HL-60/S4 treated with retinoic acid at 250 ng/mL for 4 days and 3 days (cell line): ENCODE results near the gene SLC44A4.
"Not testable (repeated sequence)": the region's sequence is repeated elsewhere in the genome, so short reads cannot be mapped to it uniquely, and the experiment has no call there.

Experiments
- in situ Hi-C: fragments of 300-500 bp; cut with MboI; formaldehyde crosslinking; loops from 2 replicates; pipeline ENCODE4 v1.7.0; 2022; ENCODE audit warnings: low sequenced_read_pairs

SLC44A4 gene

GRCh38 chr6:31878726-31879125 is at the start of gene SLC44A4:
Gene SLC44A4, minus strand, starts transcription at chr6:31878997. Its CDS starts 17 bp downstream, at chr6:31878980.
- in situ Hi-C loops = no loop called here

DNA sequence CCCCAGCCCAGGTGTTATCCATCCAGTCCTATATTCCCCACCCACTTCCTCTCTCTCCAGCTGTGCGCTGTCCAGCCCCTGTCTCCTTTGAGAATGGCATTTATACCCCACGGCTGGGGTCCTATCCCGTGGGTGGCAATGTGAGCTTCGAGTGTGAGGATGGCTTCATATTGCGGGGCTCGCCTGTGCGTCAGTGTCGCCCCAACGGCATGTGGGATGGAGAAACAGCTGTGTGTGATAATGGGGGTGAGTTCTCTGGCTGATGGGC is 49.8 kb upstream of the SLC44A4 start:
- in situ Hi-C loops = no loop called here

GRCh38 chr6:31927863-31928671 is 49.3 kb upstream of the SLC44A4 start:
- in situ Hi-C loops = no loop called here

DNA sequence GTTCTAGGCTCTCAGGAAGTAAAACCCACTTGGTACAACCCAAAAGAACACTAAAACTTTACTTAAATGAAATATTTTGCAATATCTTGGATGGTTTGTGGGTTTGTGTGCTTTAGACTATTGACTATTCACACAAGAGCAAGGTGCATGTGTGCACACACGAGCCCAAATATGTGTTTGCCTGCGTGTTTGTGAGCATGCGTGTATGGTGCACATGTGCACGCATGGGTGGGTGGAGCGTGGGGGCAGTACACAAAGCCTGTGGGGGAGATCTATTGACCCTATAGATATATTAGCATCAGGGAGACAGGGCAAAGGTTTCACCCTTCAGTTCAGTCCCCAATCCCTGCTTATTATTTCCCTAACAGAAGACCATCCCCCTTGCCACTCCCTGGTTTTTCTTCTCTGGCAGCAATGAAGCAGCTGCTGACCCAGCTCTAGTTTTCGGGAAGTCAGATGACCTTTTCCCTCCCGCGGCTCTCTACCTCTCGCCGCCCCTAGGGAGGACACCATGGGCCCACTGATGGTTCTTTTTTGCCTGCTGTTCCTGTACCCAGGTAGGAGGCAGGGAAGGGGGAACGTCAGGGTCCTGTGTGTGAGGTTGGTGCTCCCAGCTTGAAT is 48.6 kb upstream of the SLC44A4 start, which contains the start of gene C2:
C2 (plus strand) TSS at position 476 of the 621 bp plus-strand sequence; CDS start at position 512, 36 bp downstream.
- in situ Hi-C loops = no loop called here

DNA sequence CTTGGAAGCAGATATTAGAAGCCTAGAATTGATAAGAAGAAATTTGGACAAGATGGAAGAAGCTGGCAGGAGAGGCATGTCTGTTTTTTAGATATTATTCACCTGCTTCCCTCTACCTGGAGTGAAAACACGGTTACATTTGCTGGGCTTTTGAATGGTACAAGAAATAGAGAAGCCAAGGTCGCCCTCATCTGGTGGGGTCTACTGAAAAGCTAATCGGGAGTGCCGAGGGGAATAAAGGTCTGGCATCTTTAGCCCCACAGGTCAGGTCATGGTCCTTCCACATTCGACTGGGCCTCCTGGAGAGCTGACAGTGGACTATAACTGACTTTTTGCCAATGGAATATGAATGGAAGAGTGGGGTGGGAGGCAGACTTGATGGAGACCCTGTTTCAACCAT is 44.1 kb upstream of the SLC44A4 start:
- in situ Hi-C loops = no loop called here

DNA sequence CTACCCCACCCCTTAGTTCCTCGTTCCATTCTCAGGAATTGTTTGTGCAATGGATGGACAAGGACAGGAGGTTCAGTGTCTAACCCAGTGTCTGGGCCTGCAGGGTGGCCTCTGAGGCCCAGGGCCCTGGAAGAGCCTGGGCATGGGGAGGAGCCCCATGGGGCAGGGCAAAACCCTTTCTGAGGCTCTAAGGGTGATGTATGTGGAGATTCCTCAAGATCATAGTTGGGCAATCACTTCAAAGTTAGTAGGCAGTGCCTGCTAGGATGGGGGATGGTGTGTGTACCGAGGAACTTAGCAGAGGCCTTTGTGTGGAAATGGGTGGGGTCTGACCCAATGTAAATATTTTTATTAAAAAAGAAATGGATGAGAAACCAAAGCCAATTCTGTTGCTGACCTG is 42.0 kb upstream of the SLC44A4 start:
- in situ Hi-C loops = no loop called here

DNA sequence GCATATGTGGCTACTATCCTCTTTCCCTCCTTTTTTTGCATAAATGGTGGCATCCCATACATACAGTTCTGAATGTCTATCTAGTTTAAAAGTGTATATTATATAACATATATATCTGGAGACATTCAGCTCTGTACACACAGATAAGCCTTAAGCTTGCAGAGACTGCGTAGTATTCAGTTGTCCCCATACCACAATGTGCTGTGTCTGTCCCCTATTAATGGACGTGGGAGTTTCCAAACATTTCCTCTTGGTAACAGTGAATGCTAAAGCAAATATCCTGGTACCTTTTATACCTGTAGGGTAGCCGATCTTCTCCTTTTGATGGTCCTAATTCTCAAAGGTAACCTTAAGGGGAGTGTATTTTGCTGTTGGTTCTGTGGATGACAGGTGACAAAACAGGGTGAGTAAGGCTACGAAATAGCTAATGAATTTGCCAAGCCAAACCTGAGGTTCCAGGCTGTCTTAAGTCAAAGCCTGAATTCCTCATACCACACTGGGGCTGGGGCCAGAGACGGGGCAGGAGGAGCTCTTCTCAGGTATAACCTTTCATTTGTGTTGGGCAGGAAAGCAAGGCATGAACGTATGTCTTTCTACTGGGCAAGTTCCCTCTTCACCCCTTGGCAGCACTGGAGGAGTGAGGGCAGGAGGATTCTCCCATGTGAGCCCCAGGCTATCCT is 41.0 kb upstream of the SLC44A4 start:
- in situ Hi-C loops = no loop called here

DNA sequence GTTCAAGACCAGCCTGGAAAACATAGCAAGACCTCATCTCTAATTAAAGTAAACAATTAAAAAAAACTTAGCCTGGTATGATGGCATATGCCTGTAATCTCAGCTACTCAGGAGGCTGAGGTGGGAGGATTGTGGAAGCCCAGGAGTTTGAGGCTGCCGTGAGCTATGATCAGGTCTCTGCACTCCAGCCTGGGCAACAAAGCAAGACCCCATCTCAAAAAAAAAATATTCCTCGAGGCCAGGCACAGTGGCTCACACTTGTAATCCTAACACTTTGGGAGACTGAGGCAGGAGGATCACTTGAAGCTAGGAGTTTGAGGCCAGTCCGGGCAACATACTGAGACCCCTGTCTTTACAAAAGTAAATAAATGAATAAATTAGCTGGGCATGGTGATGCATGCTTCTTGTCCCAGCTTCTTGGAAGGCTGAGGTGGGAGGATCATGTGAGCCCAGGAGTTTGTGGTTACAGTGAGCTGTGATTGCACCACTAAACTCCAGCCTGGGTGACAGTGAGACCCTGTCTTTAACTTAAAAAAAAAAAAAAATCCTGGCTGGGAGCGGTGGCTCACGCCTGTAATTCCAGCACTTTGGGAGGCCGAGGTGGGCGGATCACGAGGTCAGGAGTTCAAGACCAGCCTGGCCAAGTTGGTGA is 39.4 kb upstream of the SLC44A4 start:
- in situ Hi-C loops = no loop called here

- in situ Hi-C loops = no loop called here
Measured at GRCh38 chr6:31915756-31916155, 37.0 kb upstream of the SLC44A4 start.

DNA sequence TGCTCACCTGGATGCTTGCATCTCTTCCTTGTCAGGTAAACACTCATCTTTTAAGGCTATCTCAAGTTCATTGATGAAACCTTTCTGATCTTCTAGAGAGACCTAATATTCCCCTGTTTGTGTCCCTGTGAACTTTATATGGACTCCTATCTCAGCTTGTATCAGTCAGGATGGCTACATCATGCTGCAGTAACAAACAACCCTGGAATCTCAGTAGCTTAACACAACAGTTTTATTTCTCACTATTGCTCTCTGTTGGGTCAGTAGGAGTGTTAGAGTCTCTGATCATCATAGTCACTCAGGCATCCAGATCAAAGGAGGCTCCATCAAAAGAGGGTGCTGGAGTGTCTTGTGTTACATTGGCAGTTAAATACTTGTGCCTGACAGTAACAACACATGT is 36.6 kb upstream of the SLC44A4 start:
- in situ Hi-C loops = no loop called here

- in situ Hi-C loops = no loop called here
Measured at GRCh38 chr6:31911826-31912585, 33.2 kb upstream of the SLC44A4 start.

DNA sequence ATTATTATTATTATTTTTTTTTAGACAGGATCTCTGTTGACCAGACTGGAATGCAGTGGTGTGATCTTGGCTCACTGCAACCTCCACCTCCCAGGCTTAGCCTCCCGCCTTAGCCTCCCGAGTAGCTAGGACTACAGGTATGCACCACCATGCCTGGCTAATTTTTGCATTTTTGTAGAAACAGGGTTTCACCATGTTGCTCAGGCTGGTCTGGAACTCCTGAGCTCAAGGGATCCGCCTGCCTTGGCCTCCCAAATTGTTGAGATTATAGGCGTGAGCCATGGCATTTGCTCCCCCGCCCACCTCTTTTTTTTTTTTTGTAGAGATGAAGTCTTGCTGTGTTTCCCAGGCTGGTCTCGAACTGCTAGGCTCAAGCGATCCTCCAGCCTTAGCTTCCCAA is 30.5 kb upstream of the SLC44A4 start:
- in situ Hi-C loops = not testable (repeated sequence)

DNA sequence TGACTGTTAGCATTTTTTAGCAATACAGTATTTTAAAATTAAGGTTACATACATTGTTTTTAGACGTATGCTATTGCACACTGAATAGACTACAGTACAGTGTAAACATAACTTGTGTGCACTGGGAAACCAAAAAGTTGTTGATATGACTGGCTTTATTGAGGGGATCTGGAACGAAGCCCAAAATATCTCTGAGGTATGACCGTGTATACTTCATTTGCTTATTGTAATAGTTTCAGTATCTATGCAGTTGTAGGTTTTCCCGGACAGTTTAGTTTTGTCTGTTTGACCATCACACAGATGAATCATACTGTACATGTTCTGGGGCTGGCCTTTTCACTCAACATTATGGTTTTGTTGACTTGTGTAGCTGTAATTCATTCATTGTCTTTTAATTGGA is 30.0 kb upstream of the SLC44A4 start:
- in situ Hi-C loops = no loop called here

DNA sequence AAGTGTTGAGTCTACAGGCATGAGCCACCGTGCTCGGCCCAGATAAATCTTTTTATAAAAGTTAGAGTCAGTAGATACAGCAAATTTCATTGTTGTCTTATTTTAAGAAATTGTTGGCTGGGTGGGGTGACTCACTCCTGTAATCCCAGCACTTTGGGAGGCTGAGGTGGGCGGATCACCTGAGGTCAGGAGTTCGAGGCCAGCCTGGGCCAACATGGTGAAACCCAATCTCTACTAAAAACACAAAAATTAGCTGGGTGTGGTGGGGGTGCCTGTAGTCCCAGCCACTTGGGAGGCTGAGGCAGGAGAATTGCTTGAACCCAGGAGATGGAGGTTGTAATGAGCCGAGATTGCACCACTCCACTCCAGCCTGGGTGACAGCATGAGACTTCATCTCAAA is 29.5 kb upstream of the SLC44A4 start:
- in situ Hi-C loops = not testable (repeated sequence)

- in situ Hi-C loops = no loop called here
Measured at GRCh38 chr6:31907158-31907813, 28.5 kb upstream of the SLC44A4 start.

DNA sequence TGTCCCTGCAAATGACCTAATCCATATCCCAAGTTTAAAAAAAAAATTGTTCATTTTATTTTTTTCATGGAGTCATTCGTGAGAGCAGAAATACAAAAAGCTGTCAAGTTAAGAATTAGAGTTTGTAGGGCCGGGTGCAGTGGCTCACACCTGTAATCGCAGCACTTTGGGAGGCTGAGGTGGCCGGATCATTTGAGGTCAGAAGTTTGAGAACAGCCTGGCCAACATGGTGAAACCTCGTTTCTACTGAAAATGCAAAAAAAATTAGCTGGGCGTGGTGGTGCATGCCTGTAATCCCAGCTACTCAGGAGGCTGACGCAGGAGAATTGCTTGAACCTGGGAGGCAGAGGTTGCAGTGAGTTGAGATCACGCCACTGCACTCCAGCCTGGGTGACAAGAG is 27.9 kb upstream of the SLC44A4 start:
- in situ Hi-C loops = not testable (repeated sequence)

- in situ Hi-C loops = no loop called here
Measured at GRCh38 chr6:31906122-31906521, 27.3 kb upstream of the SLC44A4 start.

- in situ Hi-C loops = no loop called here
Measured at GRCh38 chr6:31905041-31905440, 26.2 kb upstream of the SLC44A4 start.

DNA sequence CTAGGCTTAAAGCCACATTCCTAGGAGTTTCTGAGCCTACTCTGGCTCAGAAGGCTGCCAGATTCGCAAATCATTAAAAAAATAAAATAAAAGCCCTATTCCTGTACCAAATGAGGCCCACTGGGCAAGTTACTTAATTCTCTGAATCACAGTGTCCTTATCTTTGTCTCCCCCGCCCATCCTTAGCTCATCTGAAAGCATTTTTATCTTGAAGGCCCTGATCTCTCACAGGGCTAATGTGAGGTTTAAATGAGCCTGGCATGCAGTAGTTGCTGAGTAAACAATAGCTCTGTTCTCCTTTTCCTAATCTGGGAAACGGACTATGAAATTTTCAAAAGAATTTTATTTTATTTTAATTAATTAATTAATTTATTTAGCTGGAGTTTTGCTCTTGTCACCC is 25.2 kb upstream of the SLC44A4 start:
- in situ Hi-C loops = no loop called here

DNA sequence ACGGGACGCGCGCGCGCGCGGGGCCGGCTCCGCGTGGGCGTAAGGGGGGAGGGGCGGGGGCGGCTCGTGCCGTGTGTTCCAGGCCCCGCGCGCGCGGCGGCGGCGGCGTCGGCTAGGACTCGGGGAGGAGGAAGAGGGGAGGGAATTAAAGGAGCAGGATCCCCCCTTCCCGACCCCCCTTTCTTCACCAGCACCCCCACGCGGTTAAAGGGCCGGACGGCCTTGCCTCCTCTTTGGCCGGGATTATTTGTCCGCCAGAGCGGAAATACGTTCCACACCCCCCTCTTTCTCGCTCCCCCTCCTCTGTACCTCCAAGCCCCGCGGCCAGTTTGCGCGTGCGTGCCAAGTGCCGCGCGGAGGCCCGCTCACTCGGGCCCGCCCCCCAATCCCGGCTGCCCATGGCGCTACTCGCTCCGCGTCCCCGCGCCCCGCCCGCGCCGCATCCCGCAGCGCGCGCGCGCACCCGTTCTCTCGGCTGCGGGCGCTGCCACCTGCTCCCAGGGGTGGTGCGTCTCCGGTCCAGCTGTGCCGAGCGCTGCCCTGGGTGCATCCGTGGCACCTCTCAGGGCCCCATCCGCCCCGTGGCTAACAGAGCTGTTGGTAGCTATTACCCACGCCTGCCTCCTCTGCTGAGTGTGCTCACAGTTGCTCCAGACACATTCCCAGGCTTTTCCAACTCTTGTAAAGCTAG is 23.3 kb upstream of the SLC44A4 start, which contains the start of gene ZBTB12:
ZBTB12 (minus strand) TSS at position 134 of the 691 bp plus-strand sequence. CDS start 781 bp downstream, outside the sequence.
- in situ Hi-C loops = no loop called here
